WTC11 (cell line): Measurements from ENCODE around the gene RHOU. TPM values are rescaled to one million over a fixed set of nuclear protein-coding genes. Genes with fewer than 3 reads are reported as not detected.

Experiments used
- ATAC-seq: fragments of 200-7000 bp; cut with Tn5 transposase; 2 replicates; pipeline ENCODE4 v1.10.0; 2021; ENCODE audit warnings: mild to moderate bottlenecking, moderate library complexity
- Bru-seq: library from RNA; stranded (reverse); fragments of 400-500 nt; gene quantifications from one replicate; lab custom pipeline; 2021; lab: Mats Ljungman, UMichigan
- CTCF ChIA-PET: fragments of 300-600 bp; sonication (Branson Sonifier 250); formaldehyde crosslinking; loops from one replicate; lab custom pipeline; 2021; ENCODE audit warnings: antibody characterized with exemption; lab: Charles Lee
- POLR2A ChIA-PET: fragments of 350-600 bp; sonication (Branson Sonifier 250); formaldehyde crosslinking; loops from one replicate; lab custom pipeline; 2021; ENCODE audit warnings: antibody characterized with exemption; lab: Charles Lee
- DNase-seq: peaks from one replicate; pipeline ENCODE4 v3.0.0; 2021; ENCODE audit warnings: low spot score
- H3K27ac Mint-ChIP-seq: 2 replicates; pipeline ENCODE4 v1.8.0; 2021; ENCODE audit warnings: mixed read lengths
- H3K27me3 Mint-ChIP-seq: 2 replicates; pipeline ENCODE4 v1.8.0; 2021; ENCODE audit warnings: low read depth, mild to moderate bottlenecking, moderate library complexity, mixed read lengths
- H3K36me3 Mint-ChIP-seq: 2 replicates; pipeline ENCODE4 v1.8.0; 2021; ENCODE audit warnings: mixed read lengths
- H3K4me1 Mint-ChIP-seq: 2 replicates; pipeline ENCODE4 v1.8.0; 2022; ENCODE audit warnings: mixed read lengths
- H3K4me3 Mint-ChIP-seq: 2 replicates; pipeline ENCODE4 v1.8.0; 2021; ENCODE audit warnings: mild to moderate bottlenecking, moderate library complexity, mixed read lengths
- H3K9me3 Mint-ChIP-seq: 2 replicates; pipeline ENCODE4 v1.8.0; 2021; ENCODE audit warnings: mixed read lengths
- AR ChIP-seq: fragments of 250-450 bp; sonication (Bioruptor Pico); IDR thresholded peaks from 2 replicates; pipeline ENCODE4 v1.9.0; 2021; ENCODE audit warnings: mild to moderate bottlenecking
- CREB1 ChIP-seq: sonication (generic); formaldehyde crosslinking; IDR thresholded peaks from 2 replicates; pipeline ENCODE4 v1.8.0; 2023; ENCODE audit warnings: mild to moderate bottlenecking, missing genetic modification reagents
- CTCF ChIP-seq: fragments of 200-600 bp; IDR thresholded peaks from 2 replicates; pipeline ENCODE4 v1.8.0; 2022; ENCODE audit warnings: antibody characterized with exemption
- FOXJ3 ChIP-seq: sonication (generic); formaldehyde crosslinking; IDR thresholded peaks from 2 replicates; pipeline ENCODE4 v1.9.0; 2021; ENCODE audit warnings: missing genetic modification reagents, mild to moderate bottlenecking, borderline replicate concordance
- FOXK1 ChIP-seq: sonication (generic); formaldehyde crosslinking; IDR thresholded peaks from 2 replicates; pipeline ENCODE4 v1.8.0; 2022; ENCODE audit warnings: mild to moderate bottlenecking, moderate library complexity, missing genetic modification reagents
- FOXP1 ChIP-seq: sonication (generic); formaldehyde crosslinking; IDR thresholded peaks from 2 replicates; pipeline ENCODE4 v1.8.0; 2022; ENCODE audit warnings: missing genetic modification reagents, mild to moderate bottlenecking, moderate library complexity, borderline replicate concordance
- FOXP4 ChIP-seq: sonication (generic); formaldehyde crosslinking; IDR thresholded peaks from 2 replicates; pipeline ENCODE4 v1.8.0; 2022; ENCODE audit warnings: mild to moderate bottlenecking, missing genetic modification reagents
- GRHL2 ChIP-seq: fragments of 250-450 bp; sonication (Bioruptor Pico); IDR thresholded peaks from 2 replicates; pipeline ENCODE4 v1.8.0; 2022; ENCODE audit warnings: mild to moderate bottlenecking, moderate library complexity; ENCODE audit not compliant: insufficient replicate concordance, severe bottlenecking
- HMGXB4 ChIP-seq: sonication (generic); formaldehyde crosslinking; IDR thresholded peaks from 2 replicates; pipeline ENCODE4 v1.8.1; 2023; ENCODE audit warnings: mild to moderate bottlenecking, moderate library complexity, missing genetic modification reagents
- JAZF1 ChIP-seq: fragments of 250-450 bp; sonication (Bioruptor Pico); IDR thresholded peaks from 2 replicates; pipeline ENCODE4 v1.9.0; 2021; ENCODE audit warnings: moderate library complexity, mild to moderate bottlenecking, inconsistent platforms
- KAT7 ChIP-seq: sonication (generic); formaldehyde crosslinking; IDR thresholded peaks from 2 replicates; pipeline ENCODE4 v1.8.1; 2023; ENCODE audit warnings: missing genetic modification reagents, mild to moderate bottlenecking, borderline replicate concordance
- MAX ChIP-seq: sonication (generic); formaldehyde crosslinking; IDR thresholded peaks from 2 replicates; pipeline ENCODE4 v1.8.0; 2022; ENCODE audit warnings: mild to moderate bottlenecking, missing genetic modification reagents
- NFE2L1 ChIP-seq: sonication (generic); formaldehyde crosslinking; IDR thresholded peaks from 2 replicates; pipeline ENCODE4 v1.8.1; 2023; ENCODE audit warnings: missing genetic modification reagents
- NR3C1 ChIP-seq: sonication (generic); formaldehyde crosslinking; conservative IDR thresholded peaks from 2 replicates; pipeline ENCODE4 v1.8.1; 2023; ENCODE audit warnings: low read depth, mild to moderate bottlenecking, missing genetic modification reagents
- SMAD3 ChIP-seq: sonication (generic); formaldehyde crosslinking; IDR thresholded peaks from 2 replicates; pipeline ENCODE4 v1.8.0; 2022; ENCODE audit warnings: missing genetic modification reagents, mild to moderate bottlenecking, borderline replicate concordance
- ZBTB43 ChIP-seq: sonication (generic); formaldehyde crosslinking; IDR thresholded peaks from 2 replicates; pipeline ENCODE4 v1.8.1; 2023; ENCODE audit warnings: mild to moderate bottlenecking, missing genetic modification reagents
- ZNF281 ChIP-seq: sonication (generic); formaldehyde crosslinking; IDR thresholded peaks from 2 replicates; pipeline ENCODE4 v1.8.0; 2023; ENCODE audit warnings: mild to moderate bottlenecking, missing genetic modification reagents
- ZNF425 ChIP-seq: fragments of 250-450 bp; sonication (Bioruptor Pico); conservative IDR thresholded peaks from 2 replicates; pipeline ENCODE4 v1.9.0; 2021; ENCODE audit warnings: mild to moderate bottlenecking
- long read RNA-seq, 3 experiments: library from RNA in 1 of 3; library from capped mRNA in 1 of 3; library from polyadenylated mRNA in 1 of 3; unstranded in 2 of 3; stranded (forward) in 1 of 3; transcript quantifications; one replicate each; pipeline ENCODE4 v2.0.0, GENCODE V29; 2021
- total RNA-seq: library from RNA; stranded (reverse); gene quantifications from 3 replicates; pipeline ENCODE4 v1.2.3, GENCODE V29; 2021

RHOU gene
- total RNA-seq (5.8 to 6.0 TPM (median 5.8 TPM) in 3 replicates), Bru-seq, nascent RNA (percentile 64 among the genes with signal in this experiment)
- long read RNA-seq, experiment 1, full-length matches to known transcripts, result 15 of 18 reads
- long read RNA-seq, experiment 1, partial matches to known transcripts, result 0 of 18 reads
- long read RNA-seq, experiment 1, other reads (novel, unspliced or antisense), result 3 of 18 reads
- long read RNA-seq, experiment 2, full-length matches to known transcripts, result 5 of 13 reads
- long read RNA-seq, experiment 2, partial matches to known transcripts, result 1 of 13 reads
- long read RNA-seq, experiment 2, other reads (novel, unspliced or antisense), result 7 of 13 reads
- long read RNA-seq, experiment 3, result 0 reads

- CTCF ChIA-PET, result interaction anchor here (0.7 to 2.4 kb wide), 19 partner anchors 13 to 523 kb away, joined by 3 to 25 read pairs (median 4); no protein-coding TSS in a partner anchor
- Mint-ChIP-seq H3K4me1 (peaks cover 25% of the 10 kb centered on the region), H3K36me3 (peaks cover 4% of the 10 kb centered on the region), H3K9me3 (no peaks in the 10 kb centered on the region), H3K4me3 (peak within 1 kb of the TSS; percentile 80), H3K27ac (no peak within 1 kb of the TSS), H3K27me3 (peaks cover 44% of the 10 kb centered on the region)
- peak; percentile 73 for ATAC-seq
- DNase-seq, result peak; percentile 63
- POLR2A ChIA-PET, result interaction anchor here (0.7 kb wide), 1 partner anchor 23 kb away, joined by 5 read pairs; no protein-coding TSS in a partner anchor
- no peak for TF ChIP-seq ZBTB43
- TF ChIP-seq HMGXB4, result peak; percentile 86; the same call in 1 of the 2 replicates
- no peak for TF ChIP-seq ZNF281
- TF ChIP-seq AR, result no peak
- no peak for TF ChIP-seq JAZF1
- peak; percentile 70; the same call in 1 of the 2 replicates for TF ChIP-seq MAX (CRISPR knock-in tag)
- peak; percentile 63; the same call in 1 of the 2 replicates for TF ChIP-seq FOXP1 (CRISPR knock-in tag)
- TF ChIP-seq NFE2L1, result no peak
- no peak for TF ChIP-seq GRHL2
- TF ChIP-seq KAT7 (CRISPR knock-in tag), result no peak
- no peak for TF ChIP-seq SMAD3 (CRISPR knock-in tag)
- TF ChIP-seq FOXJ3 (CRISPR knock-in tag), result no peak
- no peak; the same call in 1 of the 2 replicates for TF ChIP-seq FOXP4 (CRISPR knock-in tag)
- TF ChIP-seq NR3C1, result no peak
- TF ChIP-seq CTCF, result peak; percentile 59
- no peak for TF ChIP-seq ZNF425
- TF ChIP-seq CREB1 (CRISPR knock-in tag), result no peak
- no peak for TF ChIP-seq FOXK1 (CRISPR knock-in tag)
Observed at GRCh38 chr1:228734881-228735801, at the start of gene RHOU. TSS of gene RHOU (plus strand) at chr1:228735479. CDS start at chr1:228735743, 264 bp downstream.
